DOHH2 (cell line): ENCODE data around the gene EDAR.

Experiments used
- H3F3A ChIP-seq: fragments of 200-600 bp; sonication (generic), shearing (Covaris generic); 2 replicates; pipeline ENCODE4 v1.6.0; 2016; ENCODE audit warnings: antibody characterized with exemption, mild to moderate bottlenecking; ENCODE audit not compliant: control insufficient read depth, insufficient read depth
- H3K27ac ChIP-seq: fragments of 200-600 bp; sonication (generic); 2 replicates; pipeline ENCODE4 v1.5.1; 2014; ENCODE audit warnings: low read depth, mild to moderate bottlenecking, low read length, moderate library complexity
- H3K27me3 ChIP-seq: fragments of 200-600 bp; sonication (generic); 2 replicates; pipeline ENCODE4 v1.6.1; 2014; ENCODE audit warnings: mild to moderate bottlenecking, low read length, mixed read lengths; ENCODE audit not compliant: control insufficient read depth
- H3K36me3 ChIP-seq: fragments of 200-600 bp; sonication (generic); 2 replicates; pipeline ENCODE4 v1.6.1; 2014; ENCODE audit warnings: mild to moderate bottlenecking, low read length, moderate library complexity, mixed read lengths; ENCODE audit not compliant: control insufficient read depth
- H3K4me1 ChIP-seq: fragments of 200-600 bp; sonication (generic); 2 replicates; pipeline ENCODE4 v1.6.1; 2014; ENCODE audit warnings: mild to moderate bottlenecking, low read length, mixed read lengths; ENCODE audit not compliant: control insufficient read depth
- H3K4me2 ChIP-seq: fragments of 200-600 bp; sonication (generic); 2 replicates; pipeline ENCODE4 v1.6.0; 2014; ENCODE audit warnings: mild to moderate bottlenecking, low read length, moderate library complexity
- H3K4me3 ChIP-seq: fragments of 200-600 bp; sonication (generic); 2 replicates; pipeline ENCODE4 v1.5.1; 2014; ENCODE audit warnings: mild to moderate bottlenecking, low read length, mixed read lengths
- H3K79me2 ChIP-seq: fragments of 200-600 bp; sonication (generic); 2 replicates; pipeline ENCODE4 v1.6.1; 2014; ENCODE audit warnings: mild to moderate bottlenecking, low read length, mixed read lengths; ENCODE audit not compliant: control insufficient read depth
- H3K9me2 ChIP-seq: fragments of 200-600 bp; sonication (generic); replicated peaks from 2 replicates; pipeline ENCODE4 v1.6.1; 2014; ENCODE audit warnings: mild to moderate bottlenecking, low read length, mixed read lengths; ENCODE audit not compliant: control insufficient read depth
- H3K9me3 ChIP-seq: fragments of 200-600 bp; sonication (generic); 2 replicates; pipeline ENCODE4 v1.6.1; 2014; ENCODE audit warnings: antibody characterized with exemption, low read length, mixed read lengths; ENCODE audit not compliant: control insufficient read depth, insufficient read depth
- H4K20me1 ChIP-seq: fragments of 200-600 bp; sonication (generic); 2 replicates; pipeline ENCODE4 v1.6.0; 2014; ENCODE audit warnings: low read depth, mild to moderate bottlenecking, antibody characterized with exemption, low read length, moderate library complexity; ENCODE audit not compliant: control insufficient read depth, insufficient read depth
- CTCF ChIP-seq: fragments of 200-600 bp; sonication (generic); IDR thresholded peaks from one replicate; pipeline ENCODE4 v1.5.1; 2014; ENCODE audit warnings: antibody characterized with exemption, mild to moderate bottlenecking, low read depth, low read length; ENCODE audit not compliant: poor library complexity, severe bottlenecking
- EZH2phosphoT487 ChIP-seq: fragments of 200-600 bp; sonication (generic); IDR thresholded peaks from 2 replicates; pipeline ENCODE4 v1.6.1; 2017; ENCODE audit warnings: borderline replicate concordance, mild to moderate bottlenecking, antibody characterized with exemption, low read length, moderate library complexity, mixed read lengths

Gene EDAR

GRCh38 chr2:108980076-108980475 is 8.9 kb downstream of the EDAR start:
- H3K36me3 ChIP-seq: no peaks in the 10 kb centered on the region
- no peak overlapping the region for H3K4me2 ChIP-seq
- H4K20me1 ChIP-seq: no peaks in the 10 kb centered on the region
- no peaks in the 10 kb centered on the region for H3F3A ChIP-seq
- no peaks in the 10 kb centered on the region for H3K9me2 ChIP-seq
- no peaks in the 10 kb centered on the region for H3K27me3 ChIP-seq
- no peak overlapping the region for H3K27ac ChIP-seq
- no peak overlapping the region for H3K4me3 ChIP-seq
- TF ChIP-seq EZH2phosphoT487 (no peak), CTCF (no peak)
- no peaks in the 10 kb centered on the region for H3K9me3 ChIP-seq
- no peaks in the 10 kb centered on the region for H3K79me2 ChIP-seq
- H3K4me1 ChIP-seq: no peaks in the 10 kb centered on the region

DNA sequence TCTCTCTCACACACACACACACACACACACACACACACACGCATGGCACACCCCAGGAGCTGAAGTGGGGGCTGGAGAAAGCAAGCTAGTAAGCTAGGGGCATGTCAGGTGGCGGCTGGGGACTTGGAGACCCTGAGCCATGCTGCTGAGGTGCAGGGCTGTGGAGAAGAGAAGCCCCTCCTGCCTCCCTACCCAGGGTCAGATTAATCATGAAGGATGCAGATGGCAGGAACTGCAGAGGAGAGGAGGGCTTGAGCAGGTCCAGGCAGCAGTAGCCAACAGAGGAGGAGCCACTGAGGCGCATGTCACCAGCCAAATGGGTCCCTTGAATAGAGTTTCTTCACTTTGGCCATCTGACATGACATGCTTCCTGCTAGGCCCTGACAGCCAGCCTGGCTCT is 9.6 kb downstream of the EDAR start:
- no peak overlapping the region for H3K4me3 ChIP-seq
- H3K27me3 ChIP-seq: no peaks in the 10 kb centered on the region
- no peaks in the 10 kb centered on the region for H3K9me2 ChIP-seq
- no peak for TF ChIP-seq EZH2phosphoT487
- no peak overlapping the region for H3K4me2 ChIP-seq
- no peaks in the 10 kb centered on the region for H3F3A ChIP-seq
- no peaks in the 10 kb centered on the region for H3K36me3 ChIP-seq
- H3K4me1 ChIP-seq: no peaks in the 10 kb centered on the region
- H3K27ac ChIP-seq: no peak overlapping the region
- no peaks in the 10 kb centered on the region for H3K79me2 ChIP-seq
- H4K20me1 ChIP-seq: no peaks in the 10 kb centered on the region
- H3K9me3 ChIP-seq: no peaks in the 10 kb centered on the region

DNA sequence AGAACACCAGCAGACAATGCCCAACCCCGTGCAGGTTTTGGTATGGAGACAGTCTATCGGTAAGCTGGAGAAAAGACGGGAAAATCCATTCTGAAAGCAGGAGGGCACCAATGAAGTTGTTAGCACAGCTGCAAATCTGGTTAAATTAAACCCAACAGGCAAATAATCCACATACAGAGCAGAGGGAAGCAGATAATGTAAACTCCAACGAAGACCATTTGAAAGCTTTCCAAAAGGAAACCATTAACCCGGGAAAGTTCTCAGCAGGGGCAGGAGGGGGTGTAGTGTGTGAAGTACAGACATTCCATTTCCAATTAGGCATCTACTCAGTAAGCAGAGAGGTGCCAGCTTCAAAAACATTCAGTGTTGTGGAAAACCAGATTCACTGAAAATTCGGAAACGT is 10.3 kb downstream of the EDAR start:
- no peaks in the 10 kb centered on the region for H3K9me3 ChIP-seq
- H3K27ac ChIP-seq: no peak overlapping the region
- no peak overlapping the region for H3K4me3 ChIP-seq
- TF ChIP-seq EZH2phosphoT487 (no peak), CTCF (no peak)
- H4K20me1 ChIP-seq: no peaks in the 10 kb centered on the region
- H3K27me3 ChIP-seq: no peaks in the 10 kb centered on the region
- no peaks in the 10 kb centered on the region for H3K79me2 ChIP-seq
- no peaks in the 10 kb centered on the region for H3K9me2 ChIP-seq
- H3F3A ChIP-seq: no peaks in the 10 kb centered on the region
- no peak overlapping the region for H3K4me2 ChIP-seq
- H3K36me3 ChIP-seq: no peaks in the 10 kb centered on the region
- H3K4me1 ChIP-seq: no peaks in the 10 kb centered on the region

DNA sequence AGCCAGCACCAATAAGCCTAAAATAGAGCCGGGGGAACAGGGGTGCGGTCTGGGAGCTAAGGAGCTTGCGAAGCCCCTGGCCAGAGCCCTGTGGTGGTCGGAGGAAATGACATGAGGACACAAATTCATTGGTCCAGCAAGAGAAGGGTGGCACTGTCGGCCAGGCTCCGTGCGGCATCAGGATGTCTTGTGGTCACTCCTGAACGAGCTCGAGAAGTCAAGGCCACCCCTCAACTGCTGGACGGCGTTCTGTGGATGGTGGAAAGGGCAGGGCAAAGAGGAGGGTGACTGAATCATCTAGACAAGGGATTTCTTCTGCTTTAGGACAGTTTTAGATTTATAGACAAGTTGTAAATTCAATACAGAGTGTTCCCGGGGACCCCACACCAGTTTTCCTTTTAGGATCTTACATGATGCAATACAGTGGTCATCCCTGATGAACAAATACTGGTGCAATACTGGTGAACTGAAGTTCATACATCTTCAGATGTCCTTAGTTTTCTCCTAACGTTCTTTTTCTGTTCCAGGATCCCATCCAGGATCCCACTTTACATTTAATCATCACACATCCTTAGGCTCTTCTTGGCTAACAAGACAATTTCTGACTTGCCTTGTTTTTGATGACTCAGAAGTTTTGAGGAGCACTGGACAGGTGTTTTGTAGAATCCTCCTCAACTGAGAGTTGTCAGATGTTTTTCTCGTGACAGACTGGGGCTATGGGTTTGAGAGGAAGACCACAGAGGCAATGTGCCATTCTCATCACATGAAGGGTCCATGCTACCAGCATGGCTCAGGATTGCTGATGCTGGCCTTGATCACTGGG is 13.2 kb downstream of the EDAR start:
- TF ChIP-seq CTCF: no peak
- TF ChIP-seq EZH2phosphoT487: no peak
- no peaks in the 10 kb centered on the region for H3K27me3 ChIP-seq
- no peak overlapping the region for H3K27ac ChIP-seq
- no peaks in the 10 kb centered on the region for H3F3A ChIP-seq
- H3K4me3 ChIP-seq: no peak overlapping the region
- no peaks in the 10 kb centered on the region for H3K4me1 ChIP-seq
- no peaks in the 10 kb centered on the region for H3K79me2 ChIP-seq
- no peaks in the 10 kb centered on the region for H3K9me3 ChIP-seq
- no peaks in the 10 kb centered on the region for H3K36me3 ChIP-seq
- no peaks in the 10 kb centered on the region for H3K9me2 ChIP-seq
- H3K4me2 ChIP-seq: no peak overlapping the region
- no peaks in the 10 kb centered on the region for H4K20me1 ChIP-seq
